ENCODE measurements around the gene LDHD.
A peak's percentile ranks its signal among the peaks of the same experiment; 100 is the strongest.

LDHD gene

DNA sequence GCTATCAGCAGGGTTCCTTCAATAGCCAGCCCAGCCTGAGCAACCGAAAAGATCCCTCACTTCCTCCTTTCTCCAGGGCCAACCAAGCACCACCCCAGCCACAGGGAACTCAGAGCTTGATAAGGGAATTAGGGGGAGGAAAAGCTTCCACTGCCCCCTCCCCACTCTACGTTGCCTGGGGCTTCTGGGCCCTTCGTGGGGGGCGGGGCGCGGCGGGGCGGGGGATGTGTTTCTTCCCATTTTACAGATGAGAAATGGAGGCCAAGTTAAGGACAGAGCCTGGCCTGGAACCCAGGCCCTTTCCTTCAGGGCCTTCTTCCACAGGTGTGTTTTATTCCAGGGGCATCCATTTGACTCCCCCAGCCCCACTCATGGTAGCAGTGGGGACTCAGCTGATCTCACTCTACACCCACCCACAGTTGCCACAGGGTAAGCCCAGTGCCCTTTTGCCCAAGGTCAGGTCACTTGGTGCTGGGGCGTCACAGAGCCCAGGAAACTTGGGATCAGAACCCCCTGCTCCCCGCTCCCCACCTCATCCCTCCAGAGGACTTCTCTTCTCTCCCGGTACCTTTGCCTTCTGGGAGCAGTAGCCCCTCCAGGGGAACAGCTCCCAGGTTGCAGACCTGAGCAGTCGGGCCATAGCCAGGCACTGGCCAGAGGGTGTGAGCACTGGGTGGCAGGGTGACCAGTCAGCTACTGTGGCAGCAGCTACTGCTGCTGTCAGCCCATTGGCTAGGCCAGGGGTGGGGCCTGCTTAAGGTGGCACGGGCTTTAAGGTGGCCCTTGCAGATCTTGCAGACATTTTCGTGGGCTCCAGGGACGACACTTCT, at the start of gene LDHD:
Gene LDHD (minus strand): TSS at position 700 of the 830 bp plus-strand sequence. CDS start 60 bp downstream, at position 640.
- no peaks in the 10 kb centered on the region for H3K27me3 ChIP-seq (ENCODE audit: control insufficient read depth, insufficient read depth, low read length)
- H3K36me3 ChIP-seq (ENCODE audit: control insufficient read depth, insufficient read depth, low read length): peaks cover 4% of the 10 kb centered on the region
- H3K9me3 ChIP-seq (ENCODE audit: control insufficient read depth, low read length): no peaks in the 10 kb centered on the region
- H3K9ac ChIP-seq (ENCODE audit: low read length): peak within 1 kb of the TSS; percentile 62
- H3K4me3 ChIP-seq (ENCODE audit: low read length): peak within 1 kb of the TSS; percentile 74
- peaks cover 25% of the 10 kb centered on the region for H3K4me1 ChIP-seq (ENCODE audit: control insufficient read depth, insufficient read depth, low read length)

DNA sequence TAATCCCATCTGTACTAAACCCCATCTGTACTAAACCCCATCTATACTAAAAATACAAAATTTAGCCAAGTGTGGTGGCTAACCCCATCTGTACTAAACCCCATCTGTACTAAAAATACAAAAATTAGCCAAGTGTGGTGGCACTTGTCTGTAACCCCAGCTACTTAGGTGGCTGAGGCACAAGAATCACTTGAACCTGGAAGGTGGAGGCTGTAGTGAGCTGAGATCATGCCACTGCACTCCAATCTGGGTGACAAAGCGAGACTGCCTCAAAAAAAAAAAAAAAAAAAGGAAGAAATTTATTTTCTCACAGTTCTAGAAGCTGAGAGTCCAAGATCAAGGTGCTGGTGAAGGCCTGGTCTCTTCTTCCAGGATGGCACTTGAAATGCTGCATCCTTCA, 43.8 kb upstream of the LDHD start:
- H3K9ac ChIP-seq (ENCODE audit: low read length): no peak overlapping the region
- no peaks in the 10 kb centered on the region for H3K4me1 ChIP-seq (ENCODE audit: control insufficient read depth, insufficient read depth, low read length)
- H3K27me3 ChIP-seq (ENCODE audit: control insufficient read depth, insufficient read depth, low read length): no peaks in the 10 kb centered on the region
- H3K36me3 ChIP-seq (ENCODE audit: control insufficient read depth, insufficient read depth, low read length): no peaks in the 10 kb centered on the region
- no peak overlapping the region for H3K4me3 ChIP-seq (ENCODE audit: low read length)
- no peaks in the 10 kb centered on the region for H3K9me3 ChIP-seq (ENCODE audit: control insufficient read depth, low read length)

DNA sequence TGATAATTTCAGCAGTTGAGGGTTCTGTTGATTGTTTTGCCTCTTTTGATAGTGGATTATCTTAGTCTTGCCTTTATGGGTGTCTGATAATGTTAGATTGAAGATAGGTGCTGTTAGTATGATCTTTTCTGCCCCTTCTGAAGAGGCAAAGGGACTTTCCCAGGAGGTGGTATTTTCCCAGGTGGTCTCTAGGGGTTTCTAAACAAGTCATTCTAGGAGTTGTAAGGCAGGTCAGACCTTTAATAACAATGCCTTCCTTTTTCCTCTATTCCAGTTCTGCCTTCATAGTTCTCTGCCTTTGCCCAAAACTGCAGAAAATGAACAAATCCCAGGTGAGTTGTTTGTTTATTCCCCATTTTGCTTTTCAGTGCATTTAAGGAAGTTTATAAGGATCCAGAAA, 36.1 kb upstream of the LDHD start:
- no peaks in the 10 kb centered on the region for H3K36me3 ChIP-seq (ENCODE audit: control insufficient read depth, insufficient read depth, low read length)
- no peaks in the 10 kb centered on the region for H3K27me3 ChIP-seq (ENCODE audit: control insufficient read depth, insufficient read depth, low read length)
- H3K9me3 ChIP-seq (ENCODE audit: control insufficient read depth, low read length): no peaks in the 10 kb centered on the region
- H3K4me1 ChIP-seq (ENCODE audit: control insufficient read depth, insufficient read depth, low read length): no peaks in the 10 kb centered on the region
- H3K4me3 ChIP-seq (ENCODE audit: low read length): no peak overlapping the region
- H3K9ac ChIP-seq (ENCODE audit: low read length): no peak overlapping the region

DNA sequence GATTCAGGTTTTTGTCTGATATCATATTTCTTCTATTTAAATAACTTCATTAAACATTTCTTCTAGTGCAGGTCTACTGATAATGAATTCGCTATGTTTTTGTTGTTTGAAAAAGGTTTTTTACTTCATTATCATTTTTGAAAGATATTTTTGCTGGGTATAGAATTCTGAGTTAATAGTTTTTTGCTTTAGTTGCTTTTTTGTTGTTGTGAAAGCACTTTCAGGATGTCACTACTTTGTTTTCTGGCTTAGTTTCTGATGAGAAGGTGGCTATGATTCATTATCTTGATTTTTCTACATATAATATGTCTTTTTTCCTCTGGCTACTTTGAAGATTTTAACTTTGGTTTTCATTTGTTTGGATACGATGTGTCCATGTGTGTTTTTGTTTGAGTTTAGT, 35.2 kb upstream of the LDHD start:
- no peaks in the 10 kb centered on the region for H3K27me3 ChIP-seq (ENCODE audit: control insufficient read depth, insufficient read depth, low read length)
- no peaks in the 10 kb centered on the region for H3K4me1 ChIP-seq (ENCODE audit: control insufficient read depth, insufficient read depth, low read length)
- no peaks in the 10 kb centered on the region for H3K36me3 ChIP-seq (ENCODE audit: control insufficient read depth, insufficient read depth, low read length)
- H3K4me3 ChIP-seq (ENCODE audit: low read length): no peak overlapping the region
- H3K9me3 ChIP-seq (ENCODE audit: control insufficient read depth, low read length): no peaks in the 10 kb centered on the region
- no peak overlapping the region for H3K9ac ChIP-seq (ENCODE audit: low read length)

DNA sequence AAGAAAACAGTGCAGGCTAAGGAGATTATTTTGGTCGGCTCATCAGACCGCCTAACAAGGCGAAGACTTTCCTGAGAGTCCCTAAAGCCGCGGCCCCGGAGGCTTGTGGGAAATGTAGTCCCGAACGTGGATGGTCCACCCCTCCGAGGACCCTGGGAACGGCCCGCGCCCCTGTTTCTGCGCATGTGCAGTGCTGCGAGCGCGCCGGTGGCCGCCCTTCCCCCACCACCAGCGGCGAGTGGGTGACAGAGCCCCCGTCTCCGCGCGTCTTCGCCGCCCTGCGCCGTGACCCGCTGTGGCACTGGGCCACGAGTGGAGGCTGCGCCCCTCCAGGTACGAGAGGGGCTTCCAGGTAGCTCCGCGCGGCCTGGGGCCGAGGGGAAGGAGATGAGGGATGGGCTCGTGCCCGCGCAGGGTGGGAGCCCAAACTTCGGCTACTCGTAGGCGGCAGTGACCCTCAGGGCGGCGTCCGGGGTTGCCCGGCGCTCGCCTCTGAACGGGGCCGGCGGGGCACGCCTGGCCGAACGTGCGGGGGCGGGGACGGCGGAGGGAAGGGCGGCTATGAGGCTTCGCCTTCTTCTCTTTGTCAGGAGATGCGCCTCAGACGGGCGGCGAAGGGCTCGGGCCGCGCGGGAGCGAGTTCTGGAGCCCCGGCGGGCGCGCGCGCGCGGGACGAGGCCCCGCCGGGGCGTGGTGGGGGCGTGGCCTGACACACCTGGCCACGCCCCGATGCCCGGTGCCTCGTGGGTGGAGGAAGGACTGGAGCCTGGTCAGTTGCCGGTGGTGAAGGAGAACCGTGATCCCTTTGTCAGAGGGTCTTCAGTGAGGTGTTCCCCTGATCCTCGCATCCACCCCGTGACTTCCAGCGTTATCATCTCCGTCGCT, 32.0 kb upstream of the LDHD start, which contains the start of gene ZFP1:
Gene ZFP1 (plus strand): TSS at position 214 of the 885 bp plus-strand sequence. CDS start 4,428 bp downstream, outside the sequence.
- no peaks in the 10 kb centered on the region for H3K27me3 ChIP-seq (ENCODE audit: control insufficient read depth, insufficient read depth, low read length)
- peak within 1 kb of the TSS; percentile 67 for H3K4me3 ChIP-seq (ENCODE audit: low read length)
- no peaks in the 10 kb centered on the region for H3K4me1 ChIP-seq (ENCODE audit: control insufficient read depth, insufficient read depth, low read length)
- no peaks in the 10 kb centered on the region for H3K36me3 ChIP-seq (ENCODE audit: control insufficient read depth, insufficient read depth, low read length)
- H3K9ac ChIP-seq (ENCODE audit: low read length): peak within 1 kb of the TSS; percentile 85
- H3K9me3 ChIP-seq (ENCODE audit: control insufficient read depth, low read length): no peaks in the 10 kb centered on the region

DNA sequence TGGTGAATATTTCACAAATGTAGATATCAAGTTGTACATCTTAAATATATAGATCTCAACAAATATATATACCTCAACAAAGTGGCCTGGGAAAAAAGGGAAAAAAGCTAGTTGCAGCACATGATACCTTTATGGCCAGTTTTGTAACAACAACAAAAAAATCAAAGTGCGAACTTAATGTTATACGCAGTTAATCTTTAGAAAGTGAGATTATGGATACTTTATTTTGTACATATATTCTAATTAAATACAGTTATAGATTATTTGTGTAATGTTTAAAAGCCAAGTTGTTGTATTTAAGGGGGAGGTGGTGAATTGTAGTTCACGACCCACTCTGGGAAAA, 31.4 kb upstream of the LDHD start:
- no peaks in the 10 kb centered on the region for H3K9me3 ChIP-seq (ENCODE audit: control insufficient read depth, low read length)
- peak overlapping the region; percentile 67 for H3K4me3 ChIP-seq (ENCODE audit: low read length)
- no peaks in the 10 kb centered on the region for H3K4me1 ChIP-seq (ENCODE audit: control insufficient read depth, insufficient read depth, low read length)
- no peaks in the 10 kb centered on the region for H3K27me3 ChIP-seq (ENCODE audit: control insufficient read depth, insufficient read depth, low read length)
- H3K36me3 ChIP-seq (ENCODE audit: control insufficient read depth, insufficient read depth, low read length): no peaks in the 10 kb centered on the region
- peak overlapping the region; percentile 85 for H3K9ac ChIP-seq (ENCODE audit: low read length)

DNA sequence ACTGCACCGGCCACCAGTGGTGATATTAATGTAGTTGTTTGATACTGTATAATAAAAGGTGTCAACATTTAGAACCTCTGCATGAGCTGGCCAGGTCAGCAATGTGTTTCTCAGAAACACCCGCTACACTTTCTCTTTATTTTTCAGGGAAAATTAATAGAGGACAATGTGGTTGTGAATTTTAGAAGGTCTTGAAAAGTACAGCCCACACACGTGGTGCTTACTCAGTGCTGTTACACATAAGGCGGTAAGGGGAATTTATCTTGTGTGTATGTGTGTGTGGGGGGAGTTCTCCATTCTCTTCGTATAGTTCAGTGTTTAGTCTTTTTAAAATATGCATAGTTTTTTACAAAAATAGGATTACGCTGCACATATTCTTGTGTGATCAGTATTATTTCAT, 27.4 kb upstream of the LDHD start:
- no peaks in the 10 kb centered on the region for H3K9me3 ChIP-seq (ENCODE audit: control insufficient read depth, low read length)
- H3K27me3 ChIP-seq (ENCODE audit: control insufficient read depth, insufficient read depth, low read length): no peaks in the 10 kb centered on the region
- no peak overlapping the region for H3K4me3 ChIP-seq (ENCODE audit: low read length)

DNA sequence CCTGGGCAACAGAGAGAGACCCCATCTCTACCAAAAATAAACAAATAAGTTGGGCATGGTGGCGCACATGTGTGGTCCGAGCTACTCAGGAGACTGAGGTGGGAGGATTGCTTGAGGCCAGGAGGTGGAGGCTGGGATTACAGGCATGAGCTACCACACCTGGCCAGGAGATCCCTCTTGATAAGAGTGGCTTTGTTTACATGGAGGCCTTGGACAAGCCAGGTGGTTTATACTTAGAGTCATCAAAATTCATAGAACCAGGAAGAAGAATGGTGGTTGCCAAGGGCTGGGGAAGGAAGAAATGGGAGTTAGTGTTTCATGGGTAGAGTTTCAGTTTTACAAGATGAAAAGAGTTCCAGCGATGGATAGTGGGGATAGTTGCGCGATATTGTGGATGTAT, 22.9 kb upstream of the LDHD start:
- Histone ChIP-seq H3K4me3 (ENCODE audit: low read length) (no peak overlapping the region), H3K9me3 (ENCODE audit: control insufficient read depth, low read length) (no peaks in the 10 kb centered on the region), H3K9ac (ENCODE audit: low read length) (no peak overlapping the region), H3K4me1 (ENCODE audit: control insufficient read depth, insufficient read depth, low read length) (no peaks in the 10 kb centered on the region), H3K36me3 (ENCODE audit: control insufficient read depth, insufficient read depth, low read length) (no peaks in the 10 kb centered on the region), H3K27me3 (ENCODE audit: control insufficient read depth, insufficient read depth, low read length) (no peaks in the 10 kb centered on the region)

More for the DNA sequence above, 27.4 kb upstream of the LDHD start:
- Histone ChIP-seq H3K4me1 (ENCODE audit: control insufficient read depth, insufficient read depth, low read length) (no peaks in the 10 kb centered on the region), H3K36me3 (ENCODE audit: control insufficient read depth, insufficient read depth, low read length) (no peaks in the 10 kb centered on the region), H3K9ac (ENCODE audit: low read length) (no peak overlapping the region)

DNA sequence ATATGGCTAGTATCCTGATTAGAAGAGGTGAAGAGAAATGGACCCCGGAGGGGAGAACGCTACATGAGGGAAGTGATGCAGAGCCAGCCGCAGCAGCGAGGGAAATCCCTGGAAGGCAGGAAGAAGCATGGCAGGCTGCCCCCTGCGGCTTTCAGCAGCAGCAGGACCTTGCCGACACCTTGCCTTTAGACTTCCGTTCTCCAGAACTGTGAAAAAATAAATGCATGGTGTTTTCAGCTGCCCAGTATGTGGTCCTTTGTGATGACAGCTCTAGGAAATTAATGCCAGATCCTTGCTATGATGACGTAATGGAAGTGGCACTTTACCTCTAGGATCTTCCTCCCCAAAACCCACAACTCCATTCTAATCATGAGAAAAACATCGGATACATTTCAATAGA, 22.1 kb upstream of the LDHD start:
- Histone ChIP-seq H3K4me1 (ENCODE audit: control insufficient read depth, insufficient read depth, low read length) (no peaks in the 10 kb centered on the region), H3K27me3 (ENCODE audit: control insufficient read depth, insufficient read depth, low read length) (no peaks in the 10 kb centered on the region), H3K4me3 (ENCODE audit: low read length) (no peak overlapping the region), H3K36me3 (ENCODE audit: control insufficient read depth, insufficient read depth, low read length) (no peaks in the 10 kb centered on the region), H3K9ac (ENCODE audit: low read length) (no peak overlapping the region), H3K9me3 (ENCODE audit: control insufficient read depth, low read length) (no peaks in the 10 kb centered on the region)

DNA sequence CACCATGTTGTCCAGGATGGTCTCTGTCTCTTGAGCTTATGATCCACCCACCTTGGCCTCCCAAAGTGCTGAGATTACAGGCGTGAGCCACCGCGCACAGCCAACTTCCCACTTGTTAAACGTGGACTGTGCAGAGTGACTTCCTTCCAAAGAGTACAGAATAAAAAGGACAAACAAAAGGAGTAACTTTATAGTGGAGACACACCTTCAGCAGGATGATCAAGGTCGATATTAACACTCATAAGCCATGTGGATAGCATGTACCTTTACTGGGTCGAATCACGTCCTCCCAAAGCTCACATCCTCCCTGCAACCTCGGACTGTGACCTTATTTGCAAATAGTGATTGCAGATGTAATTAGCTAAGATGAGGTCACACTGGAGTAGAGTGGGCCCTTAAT, 21.7 kb upstream of the LDHD start:
- Histone ChIP-seq H3K9me3 (ENCODE audit: control insufficient read depth, low read length) (no peaks in the 10 kb centered on the region), H3K36me3 (ENCODE audit: control insufficient read depth, insufficient read depth, low read length) (no peaks in the 10 kb centered on the region), H3K4me1 (ENCODE audit: control insufficient read depth, insufficient read depth, low read length) (no peaks in the 10 kb centered on the region), H3K27me3 (ENCODE audit: control insufficient read depth, insufficient read depth, low read length) (no peaks in the 10 kb centered on the region), H3K4me3 (ENCODE audit: low read length) (no peak overlapping the region), H3K9ac (ENCODE audit: low read length) (no peak overlapping the region)

DNA sequence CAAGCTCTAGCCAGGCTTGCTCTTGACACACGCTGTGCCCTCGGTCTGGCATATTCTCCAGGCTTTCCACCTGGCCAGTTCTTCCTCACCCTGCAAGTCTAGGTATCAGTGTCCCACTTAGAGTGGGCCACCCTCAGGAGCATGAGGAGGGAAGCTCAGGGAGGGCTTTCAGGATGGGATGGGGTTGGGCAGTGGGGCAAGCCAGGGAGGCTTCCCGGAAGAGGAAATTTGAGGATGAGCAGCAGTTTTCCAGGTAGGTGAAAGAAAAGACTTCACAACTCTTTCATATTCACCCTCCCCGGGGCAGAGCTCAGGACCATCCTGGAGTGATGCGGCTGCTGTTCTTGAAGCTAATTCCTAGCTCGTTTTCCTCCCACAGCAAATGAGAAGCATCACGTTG, 14.5 kb upstream of the LDHD start:
- Histone ChIP-seq H3K36me3 (ENCODE audit: control insufficient read depth, insufficient read depth, low read length) (no peaks in the 10 kb centered on the region), H3K4me3 (ENCODE audit: low read length) (no peak overlapping the region), H3K9ac (ENCODE audit: low read length) (no peak overlapping the region), H3K4me1 (ENCODE audit: control insufficient read depth, insufficient read depth, low read length) (no peaks in the 10 kb centered on the region), H3K9me3 (ENCODE audit: control insufficient read depth, low read length) (no peaks in the 10 kb centered on the region), H3K27me3 (ENCODE audit: control insufficient read depth, insufficient read depth, low read length) (no peaks in the 10 kb centered on the region)

DNA sequence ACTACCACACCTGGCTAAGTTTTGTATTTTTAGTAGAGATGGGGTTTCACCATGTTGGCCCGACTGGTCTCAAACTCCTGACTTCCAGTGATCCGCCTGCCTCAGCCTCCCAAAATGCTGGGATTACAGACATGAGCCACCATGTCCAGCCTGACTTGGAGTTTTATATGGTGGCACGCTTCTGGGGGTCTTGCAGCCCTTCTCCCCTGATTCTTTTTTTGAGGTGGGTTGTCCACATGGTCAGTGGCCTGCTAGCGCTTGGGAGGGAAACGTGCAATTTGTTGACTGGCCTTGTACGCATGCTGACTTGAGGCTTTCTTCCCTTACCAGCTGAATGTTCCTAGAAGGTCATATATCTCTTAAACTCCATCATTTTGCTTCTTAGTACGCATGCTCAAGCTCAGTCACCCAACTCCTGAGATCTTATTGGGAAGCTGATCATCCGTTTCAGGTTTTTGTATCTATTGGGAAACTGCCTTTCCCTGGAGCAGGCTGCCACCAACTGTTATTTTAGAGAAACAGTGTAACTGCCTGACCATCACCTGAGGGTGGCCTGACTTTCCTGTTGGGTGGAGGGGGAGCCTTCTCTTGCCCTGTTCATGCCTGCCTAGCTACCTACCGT, 13.7 kb upstream of the LDHD start:
- H3K4me3 ChIP-seq (ENCODE audit: low read length): no peak overlapping the region
- H3K36me3 ChIP-seq (ENCODE audit: control insufficient read depth, insufficient read depth, low read length): no peaks in the 10 kb centered on the region
- H3K9me3 ChIP-seq (ENCODE audit: control insufficient read depth, low read length): no peaks in the 10 kb centered on the region
- no peaks in the 10 kb centered on the region for H3K27me3 ChIP-seq (ENCODE audit: control insufficient read depth, insufficient read depth, low read length)
- no peak overlapping the region for H3K9ac ChIP-seq (ENCODE audit: low read length)
- H3K4me1 ChIP-seq (ENCODE audit: control insufficient read depth, insufficient read depth, low read length): no peaks in the 10 kb centered on the region
